IPS-NIHi7 (cell line): ENCODE measurements around the gene ALKBH3.
A peak's percentile ranks its signal among the peaks of the same experiment; 100 is the strongest.

ENCODE experiments used
- DNase-seq: peaks from one replicate; pipeline ENCODE4 v3.0.0; 2012; ENCODE audit warnings: mixed read lengths; ENCODE audit errors: extremely low spot score

ALKBH3 gene

DNA sequence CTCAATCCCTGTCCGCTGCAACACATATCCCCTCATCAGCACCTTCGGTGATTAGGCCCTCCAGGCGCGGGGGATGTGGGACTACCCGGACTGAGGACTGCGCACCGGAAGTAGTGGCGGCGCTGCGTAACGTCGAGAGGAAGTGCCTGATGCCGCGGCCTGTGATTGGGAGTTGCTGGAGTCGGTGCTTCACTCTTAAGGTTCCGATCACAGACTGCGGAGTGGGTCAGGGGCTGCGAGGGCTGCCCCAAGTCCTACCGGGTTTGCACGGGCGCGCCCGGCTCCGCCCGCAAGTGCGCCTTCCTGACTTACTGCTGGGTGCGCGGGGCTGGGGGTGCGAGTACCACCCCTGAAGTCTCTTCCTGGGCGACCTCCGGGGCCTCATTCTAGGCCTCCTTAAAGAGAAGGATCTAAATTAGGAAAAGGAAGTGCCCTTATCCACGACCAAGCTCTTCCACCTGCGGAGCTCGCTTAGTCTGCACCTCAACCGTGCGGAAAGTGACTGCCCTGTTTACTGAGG, at the start of gene ALKBH3:
Gene ALKBH3 (plus strand): TSS at position 192 of the 520 bp plus-strand sequence. CDS start 1,822 bp downstream, outside the sequence.
- peak; percentile 83 for DNase-seq

- peak; percentile 41 for DNase-seq
Observed at GRCh38 chr11:43830928-43831440, 49.6 kb upstream of the ALKBH3 start.

GRCh38 chr11:43832536-43832935, 48.1 kb upstream of the ALKBH3 start:
- no peak for DNase-seq

- DNase-seq: no peak
Observed at GRCh38 chr11:43833657-43834073, 47.0 kb upstream of the ALKBH3 start.

GRCh38 chr11:43834286-43834685, 46.3 kb upstream of the ALKBH3 start:
- no peak for DNase-seq

DNA sequence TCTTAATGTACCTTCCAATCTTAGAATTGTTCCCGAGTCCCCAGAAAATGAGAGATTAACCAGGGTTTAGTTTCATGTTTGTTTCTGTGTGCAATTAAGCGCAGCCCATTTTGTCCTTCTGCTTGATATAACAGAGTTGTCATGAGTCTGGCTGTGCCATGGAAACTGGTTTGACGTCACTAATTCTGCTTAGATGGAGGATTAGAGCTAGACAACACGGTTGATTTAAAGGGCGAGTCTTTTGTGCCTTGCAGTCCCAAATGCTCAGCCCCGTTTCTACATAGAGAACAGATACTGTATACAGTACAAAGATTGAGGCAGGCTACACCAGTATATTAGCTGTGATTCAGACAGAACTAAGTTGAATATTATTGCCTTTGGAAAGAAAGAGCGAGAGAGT, 45.5 kb upstream of the ALKBH3 start:
- DNase-seq: no peak

DNA sequence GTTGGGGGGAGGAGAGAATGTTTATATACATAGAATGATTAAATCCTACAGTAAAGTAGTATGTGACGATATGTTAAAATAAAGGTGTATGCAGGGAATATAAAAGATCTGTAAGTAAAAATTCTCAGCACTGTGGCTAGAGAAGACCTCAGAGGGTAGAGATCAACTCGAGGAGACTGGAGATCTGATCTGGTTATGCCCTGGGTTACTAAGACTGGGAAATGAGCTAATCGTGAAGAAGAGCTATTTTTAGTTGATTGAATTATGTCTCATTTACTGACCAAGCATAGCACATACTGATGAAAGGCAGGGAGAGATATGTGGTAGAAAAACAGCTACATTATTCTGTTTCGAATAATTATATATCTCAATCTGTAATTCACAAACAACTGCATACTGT, 42.8 kb upstream of the ALKBH3 start:
- DNase-seq: no peak

DNA sequence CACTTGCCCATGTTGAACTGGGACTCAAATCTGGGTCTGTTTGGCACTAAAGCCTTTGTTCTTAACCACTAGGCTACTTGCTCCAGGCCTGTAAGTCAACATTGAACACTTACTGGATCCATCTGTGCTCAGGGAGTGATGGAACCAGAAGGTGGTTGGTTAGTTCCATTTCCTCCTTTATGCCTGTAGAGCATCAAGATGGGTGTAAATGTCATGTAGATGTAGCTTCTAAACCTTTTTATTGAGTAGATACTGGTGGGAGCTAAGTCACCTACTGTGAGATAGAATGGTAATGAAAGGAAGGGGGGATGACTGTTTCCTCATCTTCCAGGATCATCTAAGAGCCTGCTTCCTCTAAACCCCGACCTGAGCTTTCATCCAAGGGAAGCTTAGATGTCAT, 38.6 kb upstream of the ALKBH3 start:
- DNase-seq: no peak

- no peak for DNase-seq
Observed at GRCh38 chr11:43845816-43846215, 34.8 kb upstream of the ALKBH3 start.

GRCh38 chr11:43852057-43852636, 28.5 kb upstream of the ALKBH3 start:
- DNase-seq: peak; percentile 80

DNA sequence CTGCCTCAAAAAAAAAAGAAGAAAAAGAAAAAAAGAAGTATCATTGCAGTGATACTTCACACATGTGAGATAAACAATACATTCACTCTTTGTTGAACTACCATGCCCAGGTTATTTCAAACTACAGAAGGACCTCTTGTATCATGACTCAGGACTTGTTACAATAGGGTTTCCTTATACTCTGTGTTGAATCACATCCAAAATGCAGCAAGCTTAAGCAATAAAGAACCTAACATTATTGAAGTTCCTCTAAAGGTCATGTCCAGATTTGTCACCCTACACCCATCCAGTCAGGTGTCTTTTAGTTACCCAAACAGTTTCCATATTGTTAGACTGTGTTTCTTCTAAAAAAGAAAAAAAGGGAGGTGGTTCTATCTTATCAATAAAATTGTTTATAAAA, 26.9 kb upstream of the ALKBH3 start:
- DNase-seq: no peak

DNA sequence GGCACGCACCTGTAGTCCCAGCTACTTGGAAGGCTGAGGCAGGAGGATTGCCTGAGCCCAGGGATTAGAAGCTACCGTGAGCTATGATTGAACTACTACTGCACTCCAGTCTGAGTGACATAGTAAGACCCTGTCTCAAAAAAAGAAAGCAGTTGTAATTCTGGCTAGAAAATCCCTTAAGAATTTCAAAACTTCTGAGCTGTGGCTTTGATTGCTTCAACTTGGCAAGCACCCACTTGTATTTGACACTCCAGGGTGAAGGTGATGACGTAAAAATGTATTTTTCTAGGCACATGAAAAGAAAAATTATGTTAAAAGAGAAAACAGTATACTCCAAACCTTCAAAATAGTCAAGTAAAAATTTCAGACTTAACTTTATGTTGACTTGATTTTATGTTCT, 23.6 kb upstream of the ALKBH3 start:
- DNase-seq: no peak

DNA sequence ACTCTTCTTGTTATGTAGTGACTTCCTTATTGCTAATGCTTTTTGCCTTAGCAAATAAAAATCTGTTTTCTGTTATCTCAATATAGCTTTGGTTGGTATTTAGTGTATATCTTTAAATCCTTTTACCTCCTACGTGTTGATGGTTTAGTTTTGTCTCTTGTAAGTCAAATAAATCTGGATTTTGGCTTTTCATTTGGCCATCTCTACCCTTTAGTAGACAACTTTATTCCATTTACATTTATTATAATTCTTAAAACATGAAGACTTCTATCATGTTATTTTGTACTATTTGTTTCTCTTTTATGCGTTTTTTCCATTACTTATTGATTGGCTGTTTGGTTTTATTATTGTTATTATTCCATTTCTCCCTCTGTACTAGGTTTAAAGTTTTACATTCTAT, 19.5 kb upstream of the ALKBH3 start:
- DNase-seq: no peak

DNA sequence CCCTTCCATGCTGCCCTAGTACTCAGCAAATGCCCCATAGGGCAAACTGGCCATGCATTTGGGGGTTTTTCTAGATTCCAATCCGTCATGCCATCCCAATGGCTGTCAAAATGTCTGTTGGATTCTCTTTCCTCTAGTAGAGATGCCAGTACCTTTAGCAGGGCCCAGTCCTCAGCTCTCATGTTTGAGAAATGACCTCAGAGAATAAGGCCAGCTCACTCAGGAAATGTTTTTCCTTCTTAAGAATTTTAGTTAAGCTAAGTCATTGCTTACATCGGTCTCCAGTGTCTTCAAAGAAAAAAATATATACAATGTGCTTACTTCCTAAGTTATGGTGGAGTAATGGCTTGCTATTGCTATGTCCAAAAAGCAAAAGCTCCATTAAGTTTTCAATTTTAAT, 14.1 kb upstream of the ALKBH3 start:
- DNase-seq: no peak

DNA sequence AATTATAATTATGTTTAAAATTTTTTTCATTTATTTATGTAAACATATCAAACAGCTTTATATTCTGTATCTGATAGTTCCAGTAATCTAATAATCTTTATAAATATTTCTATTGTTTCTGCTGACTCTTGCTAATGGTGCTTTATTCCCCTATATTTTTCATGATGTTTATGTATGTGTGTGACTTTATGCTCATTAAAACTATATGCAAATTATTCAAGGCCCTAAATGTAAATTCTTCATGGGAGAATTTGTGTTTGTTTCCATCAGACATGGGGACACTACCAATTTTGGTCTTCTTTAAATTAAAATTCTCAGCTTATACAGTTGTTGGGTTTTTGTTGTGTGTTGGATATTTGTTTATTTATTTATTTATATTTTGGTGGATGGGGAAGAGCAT, 13.7 kb upstream of the ALKBH3 start:
- no peak for DNase-seq

DNA sequence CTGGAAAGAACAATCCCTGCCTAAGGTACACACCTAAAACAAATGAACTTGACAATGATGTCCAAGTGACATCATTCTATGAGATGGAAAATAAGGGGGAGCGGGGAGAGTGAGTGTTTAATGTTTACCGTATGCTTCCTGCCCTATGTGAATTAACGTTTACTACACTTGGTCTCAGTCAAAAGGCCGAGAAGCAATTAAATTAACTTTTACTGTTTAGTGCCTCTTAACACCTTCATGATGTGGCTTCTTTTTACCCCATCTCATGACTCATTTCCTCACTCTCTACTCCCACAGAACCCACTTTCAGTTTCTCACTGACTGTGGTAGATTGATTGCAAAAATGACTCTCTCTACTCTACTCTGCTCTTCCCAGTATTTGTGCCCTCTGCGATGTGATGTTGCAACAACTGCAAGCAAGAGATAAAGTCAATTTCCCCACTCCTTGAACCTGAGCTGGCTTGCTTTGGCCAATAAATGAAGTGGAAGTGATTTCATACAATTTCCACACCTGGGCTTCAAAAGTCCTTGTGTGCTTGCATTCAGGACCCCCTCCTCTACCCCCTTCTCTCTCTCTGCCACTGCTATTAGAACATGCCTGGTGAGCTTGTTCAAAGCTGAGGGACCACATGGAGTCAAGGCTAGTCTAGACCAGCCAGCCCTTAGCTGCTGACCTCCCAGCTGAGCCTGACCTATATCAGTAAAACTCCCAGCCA, 11.6 kb upstream of the ALKBH3 start:
- no peak for DNase-seq

- no peak for DNase-seq
Observed at GRCh38 chr11:43871051-43871450, 9.6 kb upstream of the ALKBH3 start.

GRCh38 chr11:43872995-43873394, 7.6 kb upstream of the ALKBH3 start:
- DNase-seq: no peak

GRCh38 chr11:43874078-43874477, 6.6 kb upstream of the ALKBH3 start:
- DNase-seq: no peak

- DNase-seq: no peak
Observed at GRCh38 chr11:43874738-43875137, 5.9 kb upstream of the ALKBH3 start.

- no peak for DNase-seq
Observed at GRCh38 chr11:43879789-43880639, 617 bp upstream of the ALKBH3 start.

GRCh38 chr11:43892851-43893250, 12.2 kb downstream of the ALKBH3 start:
- DNase-seq: no peak
